HG03457 (cell line): ENCODE data around the gene ELL.

Experiments
- ATAC-seq: cut with Tn5 transposase; IDR thresholded peaks from one replicate; pipeline ENCODE4 v1.9.1; 2021; ENCODE audit warnings: moderate number of reproducible peaks; ENCODE audit not compliant: unreplicated experiment

ELL gene

DNA sequence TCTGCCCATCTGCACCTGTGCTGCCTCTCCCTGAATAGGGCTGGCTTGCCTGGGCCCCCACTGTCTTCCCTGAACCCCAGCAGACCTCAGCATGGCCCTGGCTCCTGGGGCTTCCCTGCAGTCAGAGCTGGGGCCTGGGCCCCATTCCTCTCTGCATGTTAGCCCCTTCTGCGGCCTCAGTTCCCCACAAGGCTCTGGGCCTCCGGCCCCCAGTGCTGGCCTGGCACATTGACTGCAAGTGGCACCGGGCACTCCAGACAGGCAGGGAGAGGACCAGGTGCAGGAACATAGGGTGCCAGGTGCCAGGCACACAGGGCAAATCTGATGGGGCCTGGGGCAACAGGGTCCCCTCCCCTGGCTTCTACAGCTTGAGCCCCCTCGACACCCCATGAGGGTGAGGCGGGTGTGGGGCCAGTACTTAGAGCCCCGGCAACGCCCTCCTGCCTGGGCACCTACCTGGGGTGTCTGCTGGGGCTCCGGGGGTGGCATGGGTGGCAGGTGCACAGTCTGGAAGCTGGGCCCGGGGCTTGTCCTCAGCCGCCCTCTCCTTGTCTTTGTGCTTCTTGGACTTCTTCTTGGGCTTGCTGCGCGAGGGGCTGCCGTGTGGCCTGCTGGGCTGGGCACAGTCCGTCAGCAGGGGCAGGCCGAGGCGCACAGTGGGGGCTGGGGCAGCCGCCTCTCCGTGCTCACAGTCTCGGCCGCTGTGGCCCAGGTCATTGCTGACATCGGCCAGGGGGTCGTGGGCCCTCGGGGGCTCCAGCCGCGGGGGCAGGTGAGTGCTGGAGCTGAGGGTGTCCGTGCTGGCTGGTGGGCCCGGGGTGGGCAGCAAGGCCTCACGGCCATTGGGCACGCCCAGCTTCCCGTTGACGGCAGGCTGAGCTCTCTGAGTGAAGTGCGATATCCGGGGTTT is 71.6 kb downstream of the ELL start:
- ATAC-seq: no peak

DNA sequence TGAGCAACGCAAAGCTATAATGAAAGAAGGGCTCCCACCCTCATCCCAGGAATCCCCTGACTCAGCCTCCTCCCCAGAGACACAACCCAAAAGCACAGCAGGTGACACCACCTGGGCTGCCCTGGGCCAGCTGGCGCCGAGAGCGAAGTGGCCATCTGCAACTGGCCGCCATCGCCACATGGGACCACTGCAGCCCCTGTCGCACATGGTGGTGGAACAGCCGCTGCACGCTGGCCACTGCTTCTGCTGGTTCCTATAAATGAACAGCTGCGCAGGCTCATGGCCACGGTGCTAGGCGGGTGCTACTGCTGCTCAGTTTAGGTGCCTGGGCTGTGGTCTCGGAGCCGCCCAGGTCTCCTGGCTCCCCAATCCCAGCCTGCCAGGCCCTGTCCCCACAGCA is 72.3 kb downstream of the ELL start:
- ATAC-seq: no peak

DNA sequence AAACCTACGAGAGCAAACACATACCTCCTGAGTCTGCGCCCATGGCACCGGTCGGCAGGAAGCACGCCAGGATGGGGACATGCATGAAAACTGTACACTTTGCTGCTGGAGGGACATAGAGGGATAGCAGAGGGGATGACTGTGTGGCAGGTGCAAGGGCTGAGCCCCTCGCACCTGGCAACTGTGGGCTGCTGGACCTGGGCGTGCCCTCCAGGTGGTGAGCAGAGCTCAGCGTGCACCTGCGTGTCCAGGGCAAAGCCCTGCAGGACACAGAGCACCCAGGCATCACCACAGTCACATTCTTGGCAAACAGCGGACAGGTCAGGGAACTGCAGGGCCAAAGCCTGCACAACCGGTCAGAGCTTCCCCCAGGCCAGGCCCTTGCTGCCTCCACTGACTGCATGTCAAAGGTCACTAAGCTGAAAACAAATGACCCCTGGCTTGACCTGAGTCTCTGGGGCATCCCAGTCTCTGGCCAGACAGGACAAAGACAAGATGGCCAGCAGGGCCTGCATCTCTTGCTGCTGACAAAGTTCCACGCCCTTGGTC is 75.0 kb downstream of the ELL start:
- no peak for ATAC-seq

DNA sequence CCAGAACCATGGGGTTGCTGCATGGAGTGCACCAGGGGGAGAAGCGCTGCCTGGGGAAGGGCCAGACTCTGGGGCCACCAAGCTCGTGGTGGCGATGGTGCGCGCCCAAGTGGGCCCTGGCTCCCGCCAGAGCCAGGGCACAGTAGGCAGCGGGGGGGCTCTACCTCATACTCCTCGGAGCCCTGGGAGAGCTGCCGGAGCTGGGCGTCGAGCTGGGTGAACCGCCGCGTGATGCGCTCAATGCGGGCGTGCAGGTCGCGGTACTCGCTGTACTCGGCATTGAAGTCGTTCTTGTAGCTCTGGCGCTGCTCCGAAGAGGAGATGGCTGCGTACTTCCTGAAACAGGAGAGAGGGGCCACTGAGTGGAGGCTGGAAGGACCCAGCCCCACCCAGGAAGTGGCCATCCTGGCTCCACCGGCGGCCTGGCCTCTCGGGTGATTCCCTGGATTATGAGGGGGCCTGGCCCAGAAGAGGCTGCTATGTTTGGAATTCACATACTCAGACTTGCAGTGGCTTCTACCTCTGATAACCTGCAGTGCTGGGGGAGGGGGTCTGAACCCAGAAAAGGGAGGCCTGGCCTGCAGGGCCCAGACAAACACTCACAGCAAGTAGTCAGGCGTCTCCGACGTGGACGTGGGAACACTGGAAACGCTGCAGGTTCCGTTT is 75.6 kb downstream of the ELL start:
- ATAC-seq: no peak

DNA sequence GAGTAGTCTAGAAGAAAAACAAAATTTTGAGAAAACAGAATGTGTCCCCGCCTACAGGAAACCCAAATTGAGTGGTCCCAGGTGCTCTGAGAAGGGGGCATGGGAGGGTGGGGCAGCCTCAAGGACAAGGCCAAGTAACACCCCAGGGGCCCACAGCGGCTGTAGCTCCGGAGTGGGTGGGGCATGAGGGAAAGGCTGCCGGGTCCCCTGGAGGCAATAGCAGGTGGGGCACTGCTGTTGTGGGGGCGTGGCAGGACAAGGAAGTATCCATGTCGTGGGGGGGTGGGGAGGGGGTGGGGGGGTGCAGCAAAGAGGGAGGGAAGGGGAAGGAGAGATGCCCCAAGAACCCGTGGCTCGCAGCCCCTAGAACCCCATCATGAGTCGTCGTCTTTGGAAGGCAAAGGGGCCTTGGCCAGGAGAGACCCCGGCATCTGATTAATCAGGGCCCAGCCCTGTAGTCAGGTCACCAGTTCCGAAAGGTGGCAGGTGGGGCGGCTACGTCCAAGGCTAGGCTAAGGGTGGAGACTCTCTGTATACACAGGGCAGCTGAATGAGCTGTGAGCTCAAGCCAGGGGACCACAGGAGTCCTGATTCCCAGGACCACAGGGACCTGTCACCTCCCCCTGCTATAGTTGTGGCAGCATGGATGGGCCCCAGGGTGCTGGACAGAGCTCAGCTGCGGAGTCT is 76.5 kb downstream of the ELL start:
- no peak for ATAC-seq

DNA sequence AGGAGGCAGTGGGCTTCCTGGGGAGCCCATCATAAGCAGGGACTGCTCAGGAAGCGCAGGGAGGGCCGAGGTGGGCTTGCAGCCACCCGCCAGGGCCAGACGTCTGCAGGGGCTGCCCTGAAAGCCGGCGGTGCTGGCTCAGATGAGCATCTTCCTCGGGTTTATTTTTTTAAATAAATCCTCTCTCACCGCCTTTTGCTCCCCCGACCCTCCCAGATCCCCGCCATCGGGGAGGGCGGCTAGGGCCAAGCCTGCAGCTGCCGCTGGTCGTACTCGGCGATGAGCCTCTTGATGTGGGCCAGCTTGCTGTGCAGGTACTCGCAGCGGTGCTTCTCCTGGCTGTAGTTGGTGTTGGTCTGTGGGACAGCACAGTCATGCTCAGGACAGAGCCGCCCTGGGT is 77.4 kb downstream of the ELL start:
- no peak for ATAC-seq

DNA sequence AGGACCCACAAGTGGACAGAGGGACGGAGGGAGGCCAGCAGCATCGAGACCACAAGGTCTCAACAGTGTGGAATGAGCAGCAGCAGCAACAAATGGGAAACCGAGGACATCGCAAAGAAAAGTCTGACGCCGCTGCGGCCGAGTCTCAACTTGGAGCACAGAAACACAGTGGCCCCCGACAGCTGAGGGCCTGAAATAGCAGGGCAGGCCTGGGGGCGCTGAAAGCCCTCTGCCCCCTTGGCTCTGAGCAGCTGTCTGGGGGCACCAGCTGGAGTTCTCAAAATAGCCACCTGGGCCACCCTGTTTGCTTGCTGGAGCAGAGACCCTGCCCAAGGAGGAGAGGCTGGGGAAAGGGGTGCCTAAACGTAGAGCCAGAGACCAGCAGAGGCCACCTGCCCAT is 78.0 kb downstream of the ELL start:
- ATAC-seq: no peak

DNA sequence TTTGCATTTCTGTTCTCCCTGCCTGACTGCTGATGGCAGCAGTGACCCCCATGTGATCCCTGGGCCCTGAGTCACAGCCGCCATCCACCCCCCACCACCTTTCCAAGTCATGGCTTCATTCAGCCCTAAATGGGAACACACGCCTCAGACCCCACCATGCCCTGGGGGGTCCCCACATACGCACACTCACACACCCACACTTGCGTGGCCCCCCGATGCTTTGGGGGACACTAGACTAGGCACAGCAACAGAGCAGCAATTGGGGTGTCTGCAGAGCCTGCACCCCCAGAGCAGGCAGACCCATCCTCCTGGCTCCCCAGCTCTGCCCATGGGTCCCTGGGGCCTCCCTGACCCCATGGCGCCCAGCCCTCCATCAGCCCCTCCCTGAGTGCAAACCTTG is 78.5 kb downstream of the ELL start:
- no peak for ATAC-seq

DNA sequence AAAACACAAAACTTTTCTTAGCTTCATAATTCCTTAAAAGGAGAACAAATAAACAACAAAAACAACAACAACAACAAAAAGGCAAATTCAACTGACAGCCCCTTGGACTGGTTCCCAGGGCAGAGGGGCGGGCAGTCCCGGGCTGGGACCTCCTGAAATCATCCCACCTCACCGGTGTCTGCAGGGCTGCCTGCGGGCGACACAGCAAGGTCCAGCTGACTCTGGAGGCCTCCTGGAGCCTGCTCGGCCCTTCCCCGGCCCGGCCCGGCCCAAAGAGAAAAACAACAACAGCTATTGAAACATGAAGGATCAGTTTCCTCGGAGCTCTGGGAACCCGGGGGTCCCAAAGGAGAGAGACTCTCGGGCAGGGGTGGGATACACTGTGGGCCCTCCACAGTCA is 78.9 kb downstream of the ELL start:
- ATAC-seq: no peak

DNA sequence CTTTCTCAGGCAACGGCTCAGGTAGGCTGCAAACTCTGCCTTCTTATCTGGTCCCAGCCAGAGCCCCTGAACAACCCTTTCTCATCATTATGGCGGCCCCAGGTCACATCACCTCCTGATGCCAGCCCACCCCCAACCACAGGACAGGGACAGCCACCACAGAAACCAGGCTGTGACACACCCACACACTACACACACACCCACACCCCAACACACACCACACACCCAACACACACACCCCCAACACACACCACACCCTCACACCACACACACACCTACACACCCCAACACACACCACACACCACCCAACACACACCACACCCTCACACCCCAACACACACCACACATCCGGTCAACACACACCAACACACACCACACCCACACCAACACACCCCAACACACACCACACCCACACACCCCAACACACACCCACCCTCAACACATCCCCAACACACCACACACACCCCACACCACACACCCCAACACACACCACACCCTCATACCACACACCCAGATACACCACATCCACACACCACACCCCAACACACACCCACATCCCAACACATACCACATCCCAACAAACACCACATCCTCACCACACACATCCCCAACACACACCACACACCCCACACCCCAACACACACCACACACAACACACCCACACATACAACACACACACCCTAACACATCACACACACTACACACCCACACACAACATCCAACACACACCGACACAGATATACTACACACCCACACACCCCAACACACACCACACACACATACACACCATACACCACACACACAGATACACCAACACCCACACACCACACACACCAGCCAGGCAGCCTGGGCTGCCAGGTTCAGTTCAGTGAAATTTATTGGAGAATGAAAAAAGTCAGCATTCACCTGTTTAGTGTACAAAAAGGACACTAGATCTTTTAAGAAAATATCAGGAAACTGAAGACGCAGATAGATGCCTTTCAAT is 79.8 kb downstream of the ELL start:
- ATAC-seq: no peak

DNA sequence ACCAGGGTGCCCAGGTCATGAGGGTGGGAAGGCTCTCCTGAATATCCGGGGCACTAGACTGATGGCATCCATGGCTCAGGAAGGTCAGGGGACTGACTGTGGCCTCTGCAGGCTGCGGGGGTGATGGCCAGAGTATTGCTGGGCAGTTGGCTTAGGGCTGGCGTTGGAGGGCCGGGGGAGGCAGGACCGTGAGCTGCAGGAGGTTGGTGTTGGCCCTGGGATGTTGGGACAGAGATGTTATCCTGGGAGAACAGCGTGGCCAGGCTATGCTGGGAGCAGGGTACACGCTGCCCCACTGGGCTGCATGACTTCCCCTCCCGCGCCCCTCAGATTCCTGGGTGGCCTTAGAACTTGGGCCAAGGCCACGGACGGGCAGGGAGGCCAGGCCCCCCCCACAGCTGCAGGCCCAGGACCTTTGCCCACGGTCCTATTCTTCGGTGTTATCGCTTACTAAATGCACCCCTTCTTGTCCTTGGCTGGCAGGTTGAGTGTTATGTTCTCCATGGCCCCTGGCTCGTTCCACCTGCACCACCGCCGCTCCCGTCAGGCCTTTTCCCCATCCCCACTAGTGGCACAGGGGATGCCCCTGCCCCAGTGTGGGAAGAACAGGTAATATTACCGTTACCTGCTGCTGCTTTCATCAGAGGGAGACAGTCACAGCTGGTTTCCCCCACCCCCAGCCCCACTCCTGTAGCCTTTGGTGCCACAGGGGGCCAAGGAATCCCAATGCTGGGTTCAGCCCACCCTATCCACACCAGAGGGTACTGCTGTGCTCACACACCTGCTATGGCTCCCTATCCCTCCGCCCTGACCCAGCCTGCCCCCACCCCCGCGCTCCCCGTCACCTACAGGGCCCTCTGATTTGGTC is 80.7 kb downstream of the ELL start:
- ATAC-seq: no peak

DNA sequence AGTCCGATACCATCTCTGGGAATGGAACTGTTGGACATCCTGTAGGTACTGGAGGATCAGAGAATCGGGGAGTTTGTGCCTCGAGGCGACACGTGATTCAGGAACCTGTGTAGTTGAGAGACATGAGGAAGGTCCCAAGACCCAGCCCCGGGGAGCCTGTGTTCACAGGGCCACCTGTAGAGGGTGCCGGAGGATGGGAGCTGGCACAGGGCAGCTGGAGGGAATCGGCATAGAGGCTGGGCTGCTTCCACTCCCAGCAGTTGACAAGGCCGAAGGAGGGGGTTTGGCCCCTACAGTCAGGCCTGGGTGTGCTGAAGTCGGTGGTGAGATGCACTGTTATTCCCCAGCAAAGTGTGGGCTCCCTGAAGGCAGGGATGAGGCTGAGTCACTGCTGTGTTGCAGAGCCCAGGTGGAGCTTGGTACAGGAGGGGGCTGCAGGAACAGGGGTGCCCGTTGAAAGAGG is 81.4 kb downstream of the ELL start:
- ATAC-seq: no peak

DNA sequence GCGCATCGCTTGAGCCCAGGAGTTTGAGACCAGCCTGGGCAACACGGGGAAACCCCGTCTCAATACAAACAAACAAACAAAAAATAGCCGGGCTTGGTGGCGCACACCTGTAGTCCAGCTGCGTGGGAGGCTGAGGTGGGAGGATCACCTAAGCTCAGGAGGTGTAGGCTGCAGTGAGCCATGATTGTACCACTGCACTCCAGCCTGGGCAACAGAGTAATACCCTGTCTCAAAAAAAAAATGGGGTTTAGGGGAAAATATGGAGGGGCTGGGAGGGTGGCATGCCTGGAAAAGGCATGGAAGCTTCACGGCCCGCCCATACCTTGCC is 82.0 kb downstream of the ELL start:
- ATAC-seq: no peak

DNA sequence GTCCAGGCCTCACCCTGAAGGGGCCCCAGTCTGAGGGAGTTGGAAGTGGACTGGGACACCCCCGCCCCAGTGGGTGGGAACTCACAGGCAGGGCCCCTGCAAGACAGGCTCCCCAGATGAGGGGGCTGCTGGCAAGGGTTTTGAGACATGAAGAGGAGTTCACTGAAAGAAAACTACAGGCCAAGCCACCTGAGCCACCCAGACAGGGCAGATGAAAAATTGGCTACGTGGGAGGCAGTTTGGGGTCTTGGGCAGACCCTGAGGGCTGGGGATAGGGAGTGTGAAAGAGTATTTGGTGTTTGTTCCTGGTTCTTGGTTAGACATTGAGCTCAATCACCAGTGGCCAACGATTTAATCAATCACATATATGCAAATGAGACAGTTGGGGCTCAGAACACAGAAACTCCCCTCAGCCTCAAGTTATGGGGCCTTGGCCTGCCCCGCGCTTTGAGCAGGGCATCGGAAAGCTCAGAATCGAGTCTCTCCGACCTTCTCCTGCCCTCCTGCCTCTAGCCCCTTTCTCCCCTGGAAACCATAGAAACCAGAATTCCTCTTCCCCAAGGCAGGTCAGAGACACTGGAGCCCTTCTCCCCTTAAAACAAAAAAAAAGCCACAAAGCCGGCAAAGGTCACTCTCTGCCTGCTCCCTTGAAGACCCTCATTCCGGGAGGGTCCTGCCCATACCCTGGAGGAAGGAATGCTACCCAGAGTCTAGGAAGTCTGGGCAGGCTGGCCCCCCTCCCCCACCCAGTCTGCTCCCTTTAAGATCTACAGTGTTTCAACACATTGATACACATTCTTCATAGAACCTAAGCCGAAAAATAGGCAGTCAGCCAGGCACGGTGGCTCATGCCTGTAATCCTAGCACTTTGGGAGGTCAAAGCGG is 82.6 kb downstream of the ELL start:
- ATAC-seq: no peak

DNA sequence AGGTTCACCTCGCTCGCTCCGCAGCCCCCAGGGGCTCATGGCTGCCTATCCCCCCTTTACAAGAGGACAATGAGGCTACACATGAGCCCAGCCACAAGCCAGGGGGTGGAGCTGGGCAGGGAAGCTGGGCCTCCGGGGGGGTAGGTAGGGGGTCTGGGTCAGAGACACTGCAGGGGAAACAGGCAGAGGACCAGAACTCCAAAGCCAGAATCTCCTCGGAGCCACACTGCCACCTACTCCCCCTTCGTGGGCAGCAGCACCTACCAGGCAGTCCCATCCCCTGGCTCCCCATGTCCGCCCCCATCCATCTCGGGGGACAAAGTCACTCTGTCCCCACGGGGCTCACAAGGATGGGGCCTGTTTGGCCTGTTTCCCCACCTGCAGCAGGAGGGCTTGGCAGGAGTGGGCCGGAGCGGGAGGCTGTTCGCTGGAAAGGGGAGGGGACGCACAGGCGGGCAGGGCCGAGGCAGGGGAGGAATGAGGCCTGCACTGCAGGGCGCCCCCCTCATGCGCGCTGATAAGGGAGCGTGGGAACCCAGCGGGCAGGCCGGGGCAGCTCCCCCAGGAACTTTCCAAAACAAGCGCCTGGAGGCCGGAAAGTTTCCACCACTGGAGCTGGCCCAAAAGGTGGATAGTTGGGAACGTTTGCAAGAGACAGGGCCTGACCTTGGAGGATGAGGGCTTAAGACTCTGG is 83.4 kb downstream of the ELL start:
- ATAC-seq: no peak

DNA sequence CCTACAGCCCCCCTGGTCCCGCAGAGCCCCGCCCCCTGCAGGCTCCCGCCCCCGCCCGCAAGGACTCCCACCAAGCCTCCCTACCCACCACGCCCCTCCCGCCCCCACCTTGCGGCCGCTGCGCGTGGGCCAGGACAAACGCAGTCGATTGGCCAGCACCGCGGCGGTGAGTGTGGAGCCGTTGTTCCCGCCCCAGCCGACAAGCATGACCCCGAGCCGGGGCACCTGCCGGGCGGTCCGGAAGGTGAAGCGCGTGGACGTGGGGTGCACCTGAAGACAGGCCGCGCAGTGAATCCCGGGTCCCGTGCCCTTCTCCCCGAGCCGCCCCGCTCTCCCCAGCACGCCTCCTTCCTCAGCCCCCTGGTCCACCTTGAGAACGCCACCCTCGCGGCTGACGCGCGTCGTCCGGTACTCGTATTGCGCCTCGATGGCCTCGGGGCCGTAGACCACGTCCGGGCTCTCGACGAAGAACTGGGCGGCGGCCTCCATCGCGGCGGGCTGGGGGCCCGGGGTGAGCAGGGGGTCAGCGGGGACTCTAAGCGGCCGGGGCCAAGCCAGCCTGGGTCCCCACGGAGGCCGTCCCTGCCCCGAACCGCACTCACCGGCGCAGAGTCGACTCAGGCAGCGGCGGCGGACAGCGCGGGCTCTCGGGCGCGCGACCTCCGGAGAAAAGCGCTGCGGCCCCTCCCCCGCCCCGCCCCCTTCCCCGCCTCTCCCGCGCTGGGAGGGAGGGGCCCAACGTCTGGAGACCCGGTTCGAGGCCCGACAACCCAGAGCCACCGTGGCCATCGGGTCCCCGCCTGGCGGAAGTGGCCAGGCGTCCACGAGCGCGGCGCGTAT is 84.2 kb downstream of the ELL start, which contains the start of gene ISYNA1:
Gene ISYNA1 (minus strand): TSS at position 643 of the 840 bp plus-strand sequence. CDS start 154 bp downstream, at position 489.
- no peak for ATAC-seq
